ENCODE results near the gene SPOCK3. TPM values are rescaled to one million over a fixed set of nuclear protein-coding genes. Genes with fewer than 3 reads are reported as not detected.
A peak's percentile ranks its signal among the peaks of the same experiment; 100 is the strongest.

The SPOCK3 gene
- total and polyA plus RNA-seq, 2 experiments from 2014 or later = 1.6 to 4.1 TPM

GRCh38 chr4:167177925-167178324 lies 56.4 kb downstream of the SPOCK3 start:
- no peak for DNase-seq (ENCODE audit: low spot score)
- H3K4me3 Mint-ChIP-seq = no peak overlapping the region
- H3K9me3 Mint-ChIP-seq = no peaks in the 10 kb centered on the region
- Histone ChIP-seq H3K27me3 (ENCODE audit: insufficient read depth) (no peaks in the 10 kb centered on the region), H2AFZ (no peak overlapping the region), H3K4me3 (no peak overlapping the region), H3K27ac (ENCODE audit: low read depth) (no peak overlapping the region), H3K4me2 (no peak overlapping the region), H3K79me2 (replicated peaks; ENCODE audit: insufficient read depth) (no peaks in the 10 kb centered on the region), H3K36me3 (ENCODE audit: insufficient read depth) (no peaks in the 10 kb centered on the region), H3F3A (replicated peaks; ENCODE audit: low read depth) (no peaks in the 10 kb centered on the region), H3K9me2 (ENCODE audit: insufficient read depth) (no peaks in the 10 kb centered on the region), H4K20me1 (replicated peaks; ENCODE audit: insufficient read depth) (no peaks in the 10 kb centered on the region), H3K4me1 (ENCODE audit: insufficient read depth) (no peaks in the 10 kb centered on the region)
- H3K27ac Mint-ChIP-seq = peak overlapping the region; percentile 51; the same call in 1 of the 2 replicates
- TF ChIP-seq ZNF114 (CRISPR knock-in tag; IDR thresholded peaks at IDR 0.05) = no peak
- TF ChIP-seq EZH2 (IDR thresholded peaks at IDR 0.05; ENCODE audit: low read depth, unreplicated experiment) = no peak
- no peak for TF ChIP-seq EZH2phosphoT487 (IDR thresholded peaks at IDR 0.05; ENCODE audit: unreplicated experiment)
- TF ChIP-seq POLR2AphosphoS5 (IDR thresholded peaks at IDR 0.05; ENCODE audit: low read depth) = no peak
- TF ChIP-seq CREB1 (CRISPR knock-in tag; IDR thresholded peaks at IDR 0.05; ENCODE audit: low read depth) = no peak
- no peak for TF ChIP-seq CTCF (conservative IDR thresholded peaks at IDR 0.05; ENCODE audit: low read depth in 2 of 2)
- no peak for TF ChIP-seq ZNF462 (CRISPR knock-in tag; IDR thresholded peaks at IDR 0.05)
- no peak for TF ChIP-seq NANOG (IDR thresholded peaks at IDR 0.05; ENCODE audit: borderline replicate concordance)
- no peak for TF ChIP-seq REST (IDR thresholded peaks at IDR 0.05; ENCODE audit: unreplicated experiment)
- no peak for TF ChIP-seq STAT1 (IDR thresholded peaks at IDR 0.05; ENCODE audit: unreplicated experiment)
- TF ChIP-seq JUNB (IDR thresholded peaks at IDR 0.05; ENCODE audit: unreplicated experiment) = no peak
- no peak for TF ChIP-seq ZNF331 (CRISPR knock-in tag; IDR thresholded peaks at IDR 0.05; ENCODE audit: low read depth)
- no peak for TF ChIP-seq ETS1 (IDR thresholded peaks at IDR 0.05)
- H3K4me1 Mint-ChIP-seq = peaks cover 5% of the 10 kb centered on the region; the same call in 1 of the 3 replicates
- no peak for ATAC-seq
- no peaks in the 10 kb centered on the region for H3K27me3 Mint-ChIP-seq (ENCODE audit: insufficient read depth, low read depth, poor library complexity)
- H3K36me3 Mint-ChIP-seq (ENCODE audit: low read depth) = no peaks in the 10 kb centered on the region

Measured in GM23338 (cell line).